ENCODE data around the gene IL17RD. TPM values are rescaled to one million over a fixed set of nuclear protein-coding genes. Genes with fewer than 3 reads are reported as not detected.

IL17RD gene
- total RNA-seq, 1 donor from 2014 or later = 0.13 TPM

Other genes with a start within 250 kb of the IL17RD start
- gene SPATA12, start 104.7 kb downstream of the IL17RD start, total RNA-seq = not detected
- gene HESX1, start 34.6 kb upstream of the IL17RD start, total RNA-seq = 0.75 TPM
- gene APPL1, start 62.4 kb upstream of the IL17RD start, total RNA-seq = 12.2 TPM
- gene ASB14, start 127.3 kb upstream of the IL17RD start, total RNA-seq = not detected

Data from left lobe of liver (tissue), 1 donor.